Keratinocyte (primary cell): ENCODE data around the gene NLGN1. TPM values are rescaled to one million over a fixed set of nuclear protein-coding genes. Genes with fewer than 3 reads are reported as not detected.

Source experiments
- DNase-seq: peaks from one replicate; pipeline ENCODE4 v3.0.0-alpha.2; 2011; ENCODE audit warnings: low read depth, missing footprints, low spot score
- FAIRE-seq: peaks from 2 replicates; lab custom pipeline; 2011; peaks lifted over from hg19 to GRCh38; lab: Jason Lieb, UNC
- H2AFZ ChIP-seq: 2 replicates; pipeline ENCODE4 v1.6.0; 2012; ENCODE audit warnings: low read length, control low read depth, inconsistent platforms; ENCODE audit not compliant: control insufficient read depth
- H3K27ac ChIP-seq: 2 replicates; pipeline ENCODE4 v1.5.1; 2011; ENCODE audit warnings: low read length; ENCODE audit not compliant: control insufficient read depth, insufficient read depth
- H3K27me3 ChIP-seq: 3 replicates; pipeline ENCODE4 v1.6.0; 2011; ENCODE audit warnings: low read length; ENCODE audit not compliant: control insufficient read depth, insufficient read depth; ENCODE audit errors: extremely low read depth
- H3K36me3 ChIP-seq, 2 experiments: 2 replicates in 1 of 2; 3 replicates in 1 of 2; pipeline ENCODE4 v1.5.1; 2011; ENCODE audit warnings: low read length in 2 of 2, mild to moderate bottlenecking in 1 of 2; ENCODE audit not compliant: control insufficient read depth in 2 of 2, insufficient read depth in 2 of 2; ENCODE audit errors: extremely low read depth in 1 of 2
- H3K4me1 ChIP-seq: 3 replicates; pipeline ENCODE4 v1.5.1; 2011; ENCODE audit warnings: low read length; ENCODE audit not compliant: control insufficient read depth, insufficient read depth; ENCODE audit errors: extremely low read depth
- H3K4me2 ChIP-seq: 3 replicates; pipeline ENCODE4 v1.6.0; 2011; ENCODE audit warnings: low read depth, low read length; ENCODE audit not compliant: control insufficient read depth, insufficient read depth; ENCODE audit errors: extremely low read depth
- H3K4me3 ChIP-seq, 3 experiments: fragments of 200-600 bp in 1 of 3; sonication (generic) in 1 of 3; 2 replicates in 2 of 3; 3 replicates in 1 of 3; pipeline ENCODE4 v1.5.1; 2011 to 2016; ENCODE audit warnings: low read length in 3 of 3, mild to moderate bottlenecking in 3 of 3, control low read depth in 2 of 3, inconsistent platforms in 1 of 3, low read depth in 1 of 3, mixed read lengths in 1 of 3, mixed run types in 1 of 3, moderate library complexity in 1 of 3; ENCODE audit not compliant: control insufficient read depth in 2 of 3, insufficient read depth in 2 of 3; ENCODE audit errors: extremely low read depth in 1 of 3
- H3K79me2 ChIP-seq: 2 replicates; pipeline ENCODE4 v1.6.0; 2012; ENCODE audit warnings: low read length; ENCODE audit not compliant: control insufficient read depth, insufficient read depth
- H3K9ac ChIP-seq: 3 replicates; pipeline ENCODE4 v1.6.0; 2011; ENCODE audit warnings: low read length; ENCODE audit not compliant: control insufficient read depth, insufficient read depth; ENCODE audit errors: extremely low read depth
- H3K9me1 ChIP-seq: 3 replicates; pipeline ENCODE4 v1.6.0; 2011; ENCODE audit warnings: low read length; ENCODE audit not compliant: control insufficient read depth, insufficient read depth; ENCODE audit errors: extremely low read depth
- H3K9me3 ChIP-seq: 2 replicates; pipeline ENCODE4 v1.5.1; 2012; ENCODE audit warnings: low read depth, low read length; ENCODE audit not compliant: control insufficient read depth
- H4K20me1 ChIP-seq: 3 replicates; pipeline ENCODE4 v1.6.0; 2011; ENCODE audit warnings: low read length; ENCODE audit not compliant: control insufficient read depth, insufficient read depth; ENCODE audit errors: extremely low read depth
- EZH2 ChIP-seq: IDR thresholded peaks from one replicate; pipeline ENCODE4 v1.6.1; 2012; ENCODE audit warnings: inconsistent platforms, mild to moderate bottlenecking, low read length, moderate library complexity
- dilution Hi-C: fragments of 300-500 bp; cut with MboI; formaldehyde crosslinking; loops from one replicate; pipeline ENCODE4 v1.7.0; 2020; ENCODE audit warnings: low sequenced_read_pairs; ENCODE audit not compliant: extremely low pct_ligation_motif_present
- polyA plus RNA-seq, 5 experiments: library from polyadenylated mRNA; depleted of rRNA in 3 of 5; stranded (reverse) in 3 of 5; stranded (forward) in 1 of 5; unstranded in 1 of 5; fragments of >200 nt; gene quantifications; 1 replicate in 1 of 5; 2 replicates in 3 of 5; 3 replicates in 1 of 5; pipeline versions ENCODE4 v1.2.1 to v1.2.3, GENCODE V29; 2011 to 2012; ENCODE audit warnings: missing spikeins in 2 of 5, low read depth in 1 of 5, low replicate concordance in 1 of 5
- TF ChIP-seq, protein P1 (sequence below), 3 experiments: IDR thresholded peaks in 1 of 3; conservative IDR thresholded peaks in 1 of 3; optimal IDR thresholded peaks in 1 of 3; 2 replicates in 2 of 3; 3 replicates in 1 of 3; pipeline versions ENCODE3 to v1.5.1; 2011; ENCODE audit warnings: low read length in 3 of 3, mild to moderate bottlenecking in 3 of 3, moderate library complexity in 2 of 3, control low read depth in 1 of 3, inconsistent platforms in 1 of 3; ENCODE audit not compliant: insufficient read depth in 2 of 3; ENCODE audit errors: extremely low read depth in 1 of 3

The NLGN1 gene
- polyA plus RNA-seq, 1 donor (not counting 4 experiments of a cell fraction or from before 2014, with no cell fraction given), result not detected

- Histone ChIP-seq H3K9me3 (no peaks in the 10 kb centered on the region), H3K4me3 (no peak overlapping the region), H2AFZ (no peak overlapping the region), H4K20me1 (no peaks in the 10 kb centered on the region), H3K79me2 (no peaks in the 10 kb centered on the region), H3K27ac (no peak overlapping the region), H3K9me1 (no peaks in the 10 kb centered on the region), H3K36me3 (no peaks in the 10 kb centered on the region), H3K4me2 (no peak overlapping the region), H3K4me1 (no peaks in the 10 kb centered on the region), H3K9ac (no peak overlapping the region), H3K27me3 (no peaks in the 10 kb centered on the region)
- dilution Hi-C loops, result no loop called here
- FAIRE-seq (no peak), DNase-seq (no peak)
- no peak for TF ChIP-seq EZH2
- TF ChIP-seq, protein P1, sequence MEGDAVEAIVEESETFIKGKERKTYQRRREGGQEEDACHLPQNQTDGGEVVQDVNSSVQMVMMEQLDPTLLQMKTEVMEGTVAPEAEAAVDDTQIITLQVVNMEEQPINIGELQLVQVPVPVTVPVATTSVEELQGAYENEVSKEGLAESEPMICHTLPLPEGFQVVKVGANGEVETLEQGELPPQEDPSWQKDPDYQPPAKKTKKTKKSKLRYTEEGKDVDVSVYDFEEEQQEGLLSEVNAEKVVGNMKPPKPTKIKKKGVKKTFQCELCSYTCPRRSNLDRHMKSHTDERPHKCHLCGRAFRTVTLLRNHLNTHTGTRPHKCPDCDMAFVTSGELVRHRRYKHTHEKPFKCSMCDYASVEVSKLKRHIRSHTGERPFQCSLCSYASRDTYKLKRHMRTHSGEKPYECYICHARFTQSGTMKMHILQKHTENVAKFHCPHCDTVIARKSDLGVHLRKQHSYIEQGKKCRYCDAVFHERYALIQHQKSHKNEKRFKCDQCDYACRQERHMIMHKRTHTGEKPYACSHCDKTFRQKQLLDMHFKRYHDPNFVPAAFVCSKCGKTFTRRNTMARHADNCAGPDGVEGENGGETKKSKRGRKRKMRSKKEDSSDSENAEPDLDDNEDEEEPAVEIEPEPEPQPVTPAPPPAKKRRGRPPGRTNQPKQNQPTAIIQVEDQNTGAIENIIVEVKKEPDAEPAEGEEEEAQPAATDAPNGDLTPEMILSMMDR (optimal IDR thresholded peaks at IDR 0.05 in 1 of 3, IDR thresholded peaks at IDR 0.05 in 1 of 3, conservative IDR thresholded peaks at IDR 0.05 in 1 of 3; ENCODE audit: extremely low read depth in 1 of 3, insufficient read depth in 2 of 3, low read length in 3 of 3), result no peak
Observed at GRCh38 chr3:174280186-174280585, 882.6 kb downstream of the NLGN1 start.

DNA sequence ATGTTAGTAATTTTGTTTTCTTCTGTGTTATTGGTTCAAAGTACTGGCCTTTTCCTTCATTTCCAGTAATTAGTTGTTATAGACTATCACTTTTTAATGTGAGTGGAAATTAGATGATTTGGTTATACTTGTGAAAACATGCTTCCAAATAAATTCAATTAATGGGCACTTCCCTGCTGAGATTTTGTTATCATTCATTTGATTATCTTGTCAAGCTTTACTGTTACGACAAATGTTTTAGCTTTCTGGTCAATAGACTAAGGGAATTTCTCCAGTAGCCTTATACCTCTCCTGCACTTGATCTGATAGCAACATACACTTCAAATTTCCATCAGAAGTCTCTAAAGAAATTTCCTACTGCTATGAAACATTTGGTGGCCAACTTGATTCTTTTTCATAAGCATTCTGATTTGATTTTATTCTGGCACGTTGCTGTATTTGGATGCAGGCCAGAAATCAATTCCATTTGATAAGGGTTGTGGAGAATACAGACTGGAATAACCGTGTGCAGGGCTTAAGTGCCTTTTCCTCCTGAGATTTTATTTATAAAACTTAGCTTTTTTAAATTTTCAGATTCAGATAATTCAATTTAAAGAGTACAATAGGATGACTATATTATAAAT is 887.8 kb downstream of the NLGN1 start:
- H3K4me2 ChIP-seq, result no peak overlapping the region
- no peak overlapping the region for H3K9ac ChIP-seq
- no peak overlapping the region for H3K27ac ChIP-seq
- H3K36me3 ChIP-seq, result no peaks in the 10 kb centered on the region
- H2AFZ ChIP-seq, result no peak overlapping the region
- no peaks in the 10 kb centered on the region for H3K4me1 ChIP-seq
- dilution Hi-C loops, result no loop called here
- H3K9me3 ChIP-seq, result no peaks in the 10 kb centered on the region
- H3K79me2 ChIP-seq, result no peaks in the 10 kb centered on the region
- H3K27me3 ChIP-seq, result no peaks in the 10 kb centered on the region
- H4K20me1 ChIP-seq, result no peaks in the 10 kb centered on the region
- FAIRE-seq, result no peak
- H3K4me3 ChIP-seq, result no peak overlapping the region
- no peak for TF ChIP-seq EZH2
- TF ChIP-seq, protein P1 (optimal IDR thresholded peaks at IDR 0.05 in 1 of 3, IDR thresholded peaks at IDR 0.05 in 1 of 3, conservative IDR thresholded peaks at IDR 0.05 in 1 of 3; ENCODE audit: extremely low read depth in 1 of 3, insufficient read depth in 2 of 3, low read length in 3 of 3), result no peak
- H3K9me1 ChIP-seq, result no peaks in the 10 kb centered on the region
- no peak for DNase-seq
